ENCODE measurements around the gene ASXL1. TPM values are rescaled to one million over a fixed set of nuclear protein-coding genes. Genes with fewer than 3 reads are reported as not detected.
"Not testable (repeated sequence)": the region's sequence is repeated elsewhere in the genome, so short reads cannot be mapped to it uniquely, and the experiment has no call there.

ASXL1 gene
- total and polyA plus RNA-seq, 9 donors, result 31.6 to 85.1 (median 67.9) TPM

GRCh38 chr20:32315891-32316290 is 42.2 kb upstream of the ASXL1 start:
- 69 to 80% (median 76%) methylated on average over 2 of the region's 2 CpGs for WGBS, 3 donors

DNA sequence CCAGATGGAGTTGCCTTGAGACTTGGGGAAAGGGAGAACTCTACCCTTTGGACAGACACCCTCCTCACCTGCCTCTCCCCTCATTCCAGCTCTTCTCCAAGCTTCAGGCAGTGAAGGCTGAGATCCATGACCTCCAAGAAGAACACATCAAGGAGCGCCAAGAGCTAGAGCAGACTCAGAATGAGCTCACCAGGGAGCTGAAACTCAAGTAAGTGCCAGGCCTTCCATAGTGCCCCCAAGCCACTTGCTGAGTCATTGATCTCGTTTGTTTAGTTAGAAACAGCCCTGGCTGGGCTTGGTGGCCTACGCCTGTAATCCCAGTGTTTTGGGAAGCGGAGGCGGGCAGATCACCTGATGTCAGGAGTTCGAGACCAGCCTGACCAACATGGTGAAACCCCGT is 41.5 kb upstream of the ASXL1 start:
- no peak overlapping the region for H3K4me3 ChIP-seq
- H3K27ac ChIP-seq, result no peak overlapping the region
- H3K4me1 ChIP-seq (ENCODE audit: insufficient read depth), result no peaks in the 10 kb centered on the region
- intact Hi-C loops (cut with DNase I), result no loop called here
- no peak for TF ChIP-seq CTCF (IDR thresholded peaks at IDR 0.05)
- no peak for TF ChIP-seq EP300 (IDR thresholded peaks at IDR 0.05)
- TF ChIP-seq POLR2A (IDR thresholded peaks at IDR 0.05), result no peak
- H3K27me3 ChIP-seq, result no peaks in the 10 kb centered on the region
- H3K36me3 ChIP-seq, result no peaks in the 10 kb centered on the region
- no peaks in the 10 kb centered on the region for H3K9me3 ChIP-seq
- WGBS, 3 donors, result 82 to 96% (median 93%) methylated on average over 7 of the region's 7 CpGs
- DNase-seq, result no peak

More at GRCh38 chr20:32315891-32316290, 42.2 kb upstream of the ASXL1 start:
- H3K4me1 ChIP-seq (ENCODE audit: insufficient read depth), result no peaks in the 10 kb centered on the region
- no peaks in the 10 kb centered on the region for H3K27me3 ChIP-seq
- no peak overlapping the region for H3K4me3 ChIP-seq
- TF ChIP-seq CTCF (IDR thresholded peaks at IDR 0.05), result no peak
- TF ChIP-seq POLR2A (IDR thresholded peaks at IDR 0.05), result no peak
- no peak for TF ChIP-seq EP300 (IDR thresholded peaks at IDR 0.05)
- no peak overlapping the region for H3K27ac ChIP-seq
- no peak for DNase-seq
- intact Hi-C loops (cut with DNase I), result no loop called here
- H3K9me3 ChIP-seq, result no peaks in the 10 kb centered on the region
- no peaks in the 10 kb centered on the region for H3K36me3 ChIP-seq

DNA sequence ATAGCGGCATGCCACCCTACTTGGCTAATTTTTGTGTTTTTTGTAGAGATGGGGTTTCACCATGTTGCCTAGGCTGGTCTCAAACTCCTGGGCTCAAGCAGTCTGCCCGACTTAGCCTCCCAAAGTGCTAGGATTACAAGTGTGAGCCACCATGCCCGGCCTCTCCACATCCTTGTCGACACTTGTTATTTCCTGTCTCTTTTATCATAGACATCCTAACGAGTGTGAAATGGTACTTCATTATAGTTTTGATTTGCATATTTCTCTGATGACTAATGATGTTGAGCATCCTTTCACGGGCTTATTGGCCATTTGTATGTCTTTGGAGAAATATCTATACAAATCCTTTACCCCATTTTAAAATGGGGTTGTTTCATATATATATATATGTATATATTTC is 39.0 kb upstream of the ASXL1 start:
- Histone ChIP-seq H3K27me3 (no peaks in the 10 kb centered on the region), H3K4me3 (no peak overlapping the region), H3K4me1 (ENCODE audit: insufficient read depth) (no peaks in the 10 kb centered on the region), H3K27ac (no peak overlapping the region), H3K36me3 (no peaks in the 10 kb centered on the region), H3K9me3 (no peaks in the 10 kb centered on the region)
- intact Hi-C loops (cut with DNase I), result no loop called here
- 70 to 79% (median 75%) methylated on average over 6 of the region's 6 CpGs for WGBS, 3 donors
- no peak for TF ChIP-seq CTCF (IDR thresholded peaks at IDR 0.05)
- no peak for TF ChIP-seq POLR2A (IDR thresholded peaks at IDR 0.05)
- no peak for TF ChIP-seq EP300 (IDR thresholded peaks at IDR 0.05)
- DNase-seq, result no peak

DNA sequence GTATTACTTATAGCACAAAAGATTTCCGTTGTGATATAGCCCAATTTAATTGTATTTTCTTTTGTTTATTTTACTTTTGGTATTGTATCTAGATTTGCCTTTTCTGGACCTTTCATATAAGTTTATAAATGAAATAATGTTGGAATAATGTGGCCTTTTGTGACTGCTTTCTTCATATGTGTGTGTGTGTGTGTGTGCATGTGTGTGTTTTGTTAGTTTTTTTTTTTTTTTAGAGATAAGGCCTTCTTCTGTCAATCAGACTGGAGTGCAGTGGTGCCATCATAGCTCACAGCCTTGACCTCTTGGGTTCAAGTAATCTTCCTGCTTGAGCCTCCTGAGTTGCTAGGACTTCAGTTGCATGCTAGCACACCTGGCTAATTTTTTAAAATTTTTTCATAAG is 37.8 kb upstream of the ASXL1 start:
- Histone ChIP-seq H3K27ac (no peak overlapping the region), H3K36me3 (no peaks in the 10 kb centered on the region), H3K9me3 (no peaks in the 10 kb centered on the region), H3K4me1 (ENCODE audit: insufficient read depth) (no peaks in the 10 kb centered on the region), H3K27me3 (no peaks in the 10 kb centered on the region), H3K4me3 (no peak overlapping the region)
- 82 to 92% (median 83%) methylated on average over 1 of the region's 1 CpG for WGBS, 3 donors
- no peak for DNase-seq
- TF ChIP-seq POLR2A (IDR thresholded peaks at IDR 0.05), result no peak
- TF ChIP-seq EP300 (IDR thresholded peaks at IDR 0.05), result no peak
- TF ChIP-seq CTCF (IDR thresholded peaks at IDR 0.05), result no peak
- intact Hi-C loops (cut with DNase I), result no loop called here

DNA sequence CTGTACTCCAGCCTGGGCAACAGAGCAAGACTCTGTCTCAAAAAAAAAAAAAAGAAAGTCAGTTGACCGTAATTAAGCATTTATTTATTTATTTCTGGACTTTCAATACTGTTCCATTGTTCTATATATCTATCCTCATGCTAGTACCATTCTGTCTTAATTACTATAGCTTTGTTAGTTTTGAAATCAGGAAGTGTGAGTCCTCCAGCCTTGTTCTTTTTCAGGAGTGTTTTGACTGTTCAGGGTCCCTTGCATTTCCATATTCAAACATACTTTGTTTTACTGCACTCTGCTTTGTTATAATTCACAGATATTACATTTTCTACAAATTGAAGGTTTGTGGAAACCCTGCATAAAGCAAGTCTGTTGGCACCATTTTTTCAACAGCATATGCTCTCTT is 36.7 kb upstream of the ASXL1 start:
- intact Hi-C loops (cut with DNase I), result no loop called here
- no peak for TF ChIP-seq EP300 (IDR thresholded peaks at IDR 0.05)
- no peak for TF ChIP-seq CTCF (IDR thresholded peaks at IDR 0.05)
- no peak for TF ChIP-seq POLR2A (IDR thresholded peaks at IDR 0.05)
- Histone ChIP-seq H3K27ac (no peak overlapping the region), H3K4me3 (no peak overlapping the region), H3K9me3 (no peaks in the 10 kb centered on the region), H3K36me3 (no peaks in the 10 kb centered on the region), H3K27me3 (no peaks in the 10 kb centered on the region), H3K4me1 (ENCODE audit: insufficient read depth) (peaks cover 3% of the 10 kb centered on the region)
- WGBS, 3 donors, result 81 to 93% (median 88%) methylated on average over 1 of the region's 1 CpG
- DNase-seq, result no peak

- peak in 2 of 5 donors; percentile 26 to 27 for DNase-seq
- intact Hi-C loops (cut with DNase I); H3K36me3 ChIP-seq; H3K4me3 ChIP-seq; H3K4me1 ChIP-seq (ENCODE audit: insufficient read depth); H3K27ac ChIP-seq; H3K27me3 ChIP-seq; H3K9me3 ChIP-seq: not testable (repeated sequence)
- 94 to 98% (median 97%) methylated on average over 12 of the region's 12 CpGs for WGBS, 3 donors
Observed at GRCh38 chr20:32322260-32322659, 35.9 kb upstream of the ASXL1 start.

GRCh38 chr20:32323761-32324160 is 34.4 kb upstream of the ASXL1 start:
- H3K36me3 ChIP-seq; DNase-seq; H3K4me1 ChIP-seq (ENCODE audit: insufficient read depth); H3K9me3 ChIP-seq; H3K27ac ChIP-seq; H3K4me3 ChIP-seq; intact Hi-C loops (cut with DNase I); H3K27me3 ChIP-seq: not testable (repeated sequence)
- WGBS, 3 donors, result 94 to 97% (median 95%) methylated on average over 5 of the region's 5 CpGs

All from ovary (tissue), 9 donors.